ENCODE data around the gene LHFPL3.

LHFPL3 gene

DNA sequence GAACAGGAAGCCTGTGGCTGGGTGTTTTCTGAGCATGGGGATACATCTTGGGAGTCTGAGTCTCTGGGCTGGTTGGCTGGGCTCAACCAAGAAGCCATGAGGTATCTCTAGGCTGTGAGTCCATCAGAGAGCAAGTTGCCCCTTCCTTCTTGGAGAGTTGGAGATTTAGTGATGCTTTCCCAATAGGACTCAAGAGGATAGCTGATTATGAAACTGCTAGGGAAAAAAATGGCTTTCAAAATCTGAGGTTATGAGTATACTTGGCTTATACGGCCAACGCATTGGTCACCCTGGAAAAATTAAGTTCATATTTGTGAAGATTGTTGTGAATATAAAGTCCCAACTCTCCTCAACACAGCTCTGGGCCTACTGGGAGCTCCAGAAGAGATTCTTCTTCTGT is 522.9 kb downstream of the LHFPL3 start:
- H2BK5ac ChIP-seq (ENCODE audit: low read depth, low read length, poor library complexity): no peak overlapping the region
- no peaks in the 10 kb centered on the region for H3K79me2 ChIP-seq (ENCODE audit: control insufficient read depth, insufficient read depth, low read length, poor library complexity)
- no peak overlapping the region for H2BK120ac ChIP-seq (ENCODE audit: insufficient read depth, low read length, poor library complexity)
- H3K4me2 ChIP-seq (ENCODE audit: low read length): no peak overlapping the region
- no peak overlapping the region for H3K4me3 ChIP-seq (ENCODE audit: low read depth, low read length)
- peaks cover 10 to 11% of the 10 kb centered on the region in 2 experiments for H3K4me1 ChIP-seq (ENCODE audit: control insufficient read depth in 1 of 2, insufficient read depth in 2 of 2, low read length in 2 of 2)
- H2AFZ ChIP-seq (ENCODE audit: insufficient read depth, low read length, poor library complexity): no peak overlapping the region
- no peaks in the 10 kb centered on the region for H3K9me3 ChIP-seq (ENCODE audit: insufficient read depth, low read depth, low read length)
- DNase-seq: no peak
- no CpG with 5 or more reads among the region's 2 CpGs for WGBS (ENCODE audit: extremely low coverage, insufficient coverage, insufficient read length)
- H3K27me3 ChIP-seq (ENCODE audit: insufficient read depth, low read length): no peaks in the 10 kb centered on the region
- no peak overlapping the region for H3K18ac ChIP-seq (ENCODE audit: low read length)
- H3K9ac ChIP-seq (ENCODE audit: low read length): no peak overlapping the region
- H3K23ac ChIP-seq (ENCODE audit: low read length): no peak overlapping the region
- no peak overlapping the region for H4K8ac ChIP-seq (ENCODE audit: low read depth, low read length)
- no peaks in the 10 kb centered on the region for H3K36me3 ChIP-seq (ENCODE audit: control insufficient read depth in 1 of 2, insufficient read depth in 2 of 2, low read length in 2 of 2)
- H4K91ac ChIP-seq (ENCODE audit: low read depth, low read length): no peak overlapping the region
- H3K14ac ChIP-seq (ENCODE audit: low read length): no peak overlapping the region
- H4K12ac ChIP-seq (ENCODE audit: low read depth, low read length): no peak overlapping the region
- H3K4ac ChIP-seq (ENCODE audit: low read depth, low read length): no peak overlapping the region
- no peak overlapping the region for H3K27ac ChIP-seq (ENCODE audit: low read depth, low read length)
- no peak overlapping the region for H2BK12ac ChIP-seq (ENCODE audit: low read length)
- H2AK5ac ChIP-seq (ENCODE audit: low read length): no peak overlapping the region
- H3K79me1 ChIP-seq (ENCODE audit: low read length): no peaks in the 10 kb centered on the region

DNA sequence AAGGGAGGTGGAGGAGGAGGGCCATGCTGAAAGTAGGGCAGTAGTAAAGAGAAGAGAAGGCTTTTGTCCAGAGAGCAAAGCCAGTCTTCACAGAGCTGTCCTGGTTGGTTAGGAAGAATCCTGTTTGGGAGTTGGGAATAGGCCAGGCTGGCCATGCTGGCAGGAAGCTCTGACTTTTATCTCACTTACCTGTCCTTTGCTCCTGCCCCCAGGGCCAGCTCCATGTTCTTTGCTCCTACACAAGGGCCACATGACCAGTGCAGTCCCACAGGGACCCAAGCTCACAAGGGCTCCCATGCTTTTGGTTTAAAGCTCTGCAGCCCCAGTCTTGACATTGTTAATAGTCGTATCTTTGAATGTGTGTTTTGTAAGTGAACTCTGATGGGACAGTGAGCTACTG is 524.0 kb downstream of the LHFPL3 start:
- no peak for DNase-seq
- WGBS (ENCODE audit: extremely low coverage, insufficient coverage, insufficient read length): no CpG with 5 or more reads among the region's 1 CpG
- Histone ChIP-seq H3K27ac (ENCODE audit: low read depth, low read length) (no peak overlapping the region), H3K9ac (ENCODE audit: low read length) (no peak overlapping the region), H3K4me1 (ENCODE audit: control insufficient read depth in 1 of 2, insufficient read depth in 2 of 2, low read length in 2 of 2) (peaks cover 10 to 11% of the 10 kb centered on the region in 2 experiments), H3K9me3 (ENCODE audit: insufficient read depth, low read depth, low read length) (no peaks in the 10 kb centered on the region), H3K23ac (ENCODE audit: low read length) (no peak overlapping the region), H3K79me1 (ENCODE audit: low read length) (no peaks in the 10 kb centered on the region), H2BK5ac (ENCODE audit: low read depth, low read length, poor library complexity) (no peak overlapping the region), H2AK5ac (ENCODE audit: low read length) (no peak overlapping the region), H3K4ac (ENCODE audit: low read depth, low read length) (no peak overlapping the region), H3K27me3 (ENCODE audit: insufficient read depth, low read length) (no peaks in the 10 kb centered on the region), H3K4me2 (ENCODE audit: low read length) (no peak overlapping the region), H3K36me3 (ENCODE audit: control insufficient read depth in 1 of 2, insufficient read depth in 2 of 2, low read length in 2 of 2) (no peaks in the 10 kb centered on the region), H2BK12ac (ENCODE audit: low read length) (no peak overlapping the region), H2AFZ (ENCODE audit: insufficient read depth, low read length, poor library complexity) (no peak overlapping the region), H4K8ac (ENCODE audit: low read depth, low read length) (no peak overlapping the region), H2BK120ac (ENCODE audit: insufficient read depth, low read length, poor library complexity) (no peak overlapping the region), H4K91ac (ENCODE audit: low read depth, low read length) (no peak overlapping the region), H3K79me2 (ENCODE audit: control insufficient read depth, insufficient read depth, low read length, poor library complexity) (no peaks in the 10 kb centered on the region), H3K4me3 (ENCODE audit: low read depth, low read length) (no peak overlapping the region), H3K14ac (ENCODE audit: low read length) (no peak overlapping the region), H3K18ac (ENCODE audit: low read length) (no peak overlapping the region), H4K12ac (ENCODE audit: low read depth, low read length) (no peak overlapping the region)

DNA sequence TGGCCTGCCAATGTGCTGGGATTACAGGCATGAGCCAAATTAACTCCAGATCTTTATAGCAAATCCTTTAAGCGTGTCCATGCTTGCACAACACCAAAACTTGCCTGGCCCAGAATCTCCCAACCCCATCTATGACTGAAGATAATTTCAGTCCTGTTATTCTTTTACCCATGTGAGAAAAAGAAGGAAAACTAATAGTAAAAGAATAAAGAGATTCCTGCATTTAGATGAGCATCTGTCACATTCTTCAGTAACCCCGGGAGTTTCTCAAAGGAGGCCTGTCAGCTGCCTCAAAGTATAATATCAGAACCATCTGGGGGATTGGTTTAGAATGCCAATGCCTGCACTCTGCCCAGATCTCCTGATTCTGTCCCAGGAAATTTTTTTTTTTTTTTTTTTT is 527.5 kb downstream of the LHFPL3 start:
- Histone ChIP-seq H2BK12ac (ENCODE audit: low read length) (no peak overlapping the region), H3K4me2 (ENCODE audit: low read length) (no peak overlapping the region), H3K27me3 (ENCODE audit: insufficient read depth, low read length) (no peaks in the 10 kb centered on the region), H3K79me1 (ENCODE audit: low read length) (no peaks in the 10 kb centered on the region), H3K4ac (ENCODE audit: low read depth, low read length) (no peak overlapping the region), H4K12ac (ENCODE audit: low read depth, low read length) (no peak overlapping the region), H3K9me3 (ENCODE audit: insufficient read depth, low read depth, low read length) (no peaks in the 10 kb centered on the region), H3K9ac (ENCODE audit: low read length) (no peak overlapping the region), H2AFZ (ENCODE audit: insufficient read depth, low read length, poor library complexity) (no peak overlapping the region), H3K4me3 (ENCODE audit: low read depth, low read length) (no peak overlapping the region), H2BK120ac (ENCODE audit: insufficient read depth, low read length, poor library complexity) (no peak overlapping the region), H3K23ac (ENCODE audit: low read length) (no peak overlapping the region), H4K8ac (ENCODE audit: low read depth, low read length) (no peak overlapping the region), H3K18ac (ENCODE audit: low read length) (no peak overlapping the region), H3K27ac (ENCODE audit: low read depth, low read length) (no peak overlapping the region), H3K14ac (ENCODE audit: low read length) (no peak overlapping the region), H3K79me2 (ENCODE audit: control insufficient read depth, insufficient read depth, low read length, poor library complexity) (no peaks in the 10 kb centered on the region), H2BK5ac (ENCODE audit: low read depth, low read length, poor library complexity) (no peak overlapping the region), H2AK5ac (ENCODE audit: low read length) (no peak overlapping the region), H3K4me1 (ENCODE audit: control insufficient read depth in 1 of 2, insufficient read depth in 2 of 2, low read length in 2 of 2) (peaks cover 10 to 11% of the 10 kb centered on the region in 2 experiments), H4K91ac (ENCODE audit: low read depth, low read length) (no peak overlapping the region), H3K36me3 (ENCODE audit: control insufficient read depth in 1 of 2, insufficient read depth in 2 of 2, low read length in 2 of 2) (no peaks in the 10 kb centered on the region)
- no peak for DNase-seq
- WGBS (ENCODE audit: extremely low coverage, insufficient coverage, insufficient read length): no CpG with 5 or more reads among the region's 2 CpGs

DNA sequence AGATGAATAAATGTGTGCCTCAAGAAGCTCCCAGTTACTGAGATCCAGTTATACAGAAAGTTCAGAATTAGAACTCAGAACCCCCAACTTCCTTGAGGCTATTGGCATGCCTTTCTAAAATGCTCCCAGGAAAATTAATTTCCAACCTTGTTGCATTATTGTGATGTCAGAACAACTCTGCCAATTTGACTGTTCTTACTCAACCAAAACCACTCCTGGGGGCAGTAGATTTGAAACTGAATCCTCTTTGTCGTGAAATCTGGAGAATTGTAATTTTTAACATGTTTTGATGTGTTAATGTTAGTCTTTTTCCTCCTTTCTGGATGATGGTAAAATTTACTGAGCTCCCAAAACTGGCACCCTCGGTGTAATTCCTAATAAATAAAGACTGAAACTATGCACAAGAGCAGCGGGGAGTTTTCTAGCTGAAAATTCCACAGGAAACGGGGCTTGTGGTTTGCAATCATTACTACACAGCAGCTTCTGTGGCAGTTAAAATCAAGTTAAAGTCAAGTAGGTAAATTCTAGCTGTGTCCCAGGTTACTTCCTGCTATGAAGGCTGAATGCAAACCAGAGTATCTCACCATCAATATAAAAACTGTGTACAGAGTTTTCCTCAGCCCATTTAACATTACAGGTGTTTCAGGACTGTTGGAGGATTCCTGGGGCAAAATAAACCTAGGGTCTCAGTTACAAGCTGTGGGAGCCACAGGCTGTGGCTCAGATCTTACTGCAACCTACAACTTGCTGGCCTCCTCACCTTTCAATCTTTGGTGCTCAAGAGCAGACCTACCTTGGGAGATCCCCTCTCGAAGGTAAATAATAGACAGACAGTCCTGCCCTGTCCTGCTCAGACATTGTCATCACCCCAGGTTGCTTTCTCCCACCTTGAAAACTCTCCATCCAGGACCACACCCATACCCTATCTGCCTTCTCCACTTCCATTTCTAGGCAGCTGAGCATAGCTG is 529.3 kb downstream of the LHFPL3 start:
- no peak overlapping the region for H2AK5ac ChIP-seq (ENCODE audit: low read length)
- peaks cover 5 to 6% of the 10 kb centered on the region in 2 experiments for H3K4me1 ChIP-seq (ENCODE audit: control insufficient read depth in 1 of 2, insufficient read depth in 2 of 2, low read length in 2 of 2)
- H2BK5ac ChIP-seq (ENCODE audit: low read depth, low read length, poor library complexity): no peak overlapping the region
- H3K36me3 ChIP-seq (ENCODE audit: control insufficient read depth in 1 of 2, insufficient read depth in 2 of 2, low read length in 2 of 2): no peaks in the 10 kb centered on the region
- no peak overlapping the region for H3K4ac ChIP-seq (ENCODE audit: low read depth, low read length)
- WGBS (ENCODE audit: extremely low coverage, insufficient coverage, insufficient read length): no CpG with 5 or more reads among the region's 5 CpGs
- H3K27ac ChIP-seq (ENCODE audit: low read depth, low read length): no peak overlapping the region
- no peak for DNase-seq
- H3K4me3 ChIP-seq (ENCODE audit: low read depth, low read length): no peak overlapping the region
- H3K9me3 ChIP-seq (ENCODE audit: insufficient read depth, low read depth, low read length): no peaks in the 10 kb centered on the region
- no peak overlapping the region for H3K18ac ChIP-seq (ENCODE audit: low read length)
- H3K9ac ChIP-seq (ENCODE audit: low read length): no peak overlapping the region
- no peaks in the 10 kb centered on the region for H3K79me2 ChIP-seq (ENCODE audit: control insufficient read depth, insufficient read depth, low read length, poor library complexity)
- no peaks in the 10 kb centered on the region for H3K79me1 ChIP-seq (ENCODE audit: low read length)
- no peaks in the 10 kb centered on the region for H3K27me3 ChIP-seq (ENCODE audit: insufficient read depth, low read length)
- no peak overlapping the region for H3K14ac ChIP-seq (ENCODE audit: low read length)
- H4K91ac ChIP-seq (ENCODE audit: low read depth, low read length): no peak overlapping the region
- no peak overlapping the region for H2BK12ac ChIP-seq (ENCODE audit: low read length)
- no peak overlapping the region for H3K23ac ChIP-seq (ENCODE audit: low read length)
- no peak overlapping the region for H2AFZ ChIP-seq (ENCODE audit: insufficient read depth, low read length, poor library complexity)
- no peak overlapping the region for H2BK120ac ChIP-seq (ENCODE audit: insufficient read depth, low read length, poor library complexity)
- H4K12ac ChIP-seq (ENCODE audit: low read depth, low read length): no peak overlapping the region
- no peak overlapping the region for H3K4me2 ChIP-seq (ENCODE audit: low read length)
- H4K8ac ChIP-seq (ENCODE audit: low read depth, low read length): no peak overlapping the region

Measured in trophoblast cell (in vitro differentiated cells and primary cell).